Jurkat, Clone E6-1 (cell line): ENCODE data around the gene MTUS2.

Source experiments
- DNase-seq: peaks from one replicate; pipeline ENCODE4 v3.0.0-alpha.2; 2011; ENCODE audit warnings: low read depth, low spot score
- H3K4me3 ChIP-seq: 2 replicates; pipeline ENCODE4 v1.5.1; 2011; ENCODE audit warnings: mild to moderate bottlenecking, low read length, control low read depth, moderate library complexity

The MTUS2 gene

GRCh38 chr13:28851422-28851821, 31.3 kb downstream of the MTUS2 start:
- H3K4me3 ChIP-seq, result no peak overlapping the region
- DNase-seq, result no peak

GRCh38 chr13:28854657-28855056, 34.5 kb downstream of the MTUS2 start:
- no peak for DNase-seq
- H3K4me3 ChIP-seq, result no peak overlapping the region

GRCh38 chr13:28856287-28856686, 36.1 kb downstream of the MTUS2 start:
- no peak for DNase-seq
- no peak overlapping the region for H3K4me3 ChIP-seq

GRCh38 chr13:28859069-28859468, 38.9 kb downstream of the MTUS2 start:
- DNase-seq, result no peak
- no peak overlapping the region for H3K4me3 ChIP-seq

- no peak for DNase-seq
- H3K4me3 ChIP-seq, result no peak overlapping the region
These were observed 39.6 kb downstream of the MTUS2 start for GRCh38 chr13:28859717-28860116.

- DNase-seq, result no peak
- no peak overlapping the region for H3K4me3 ChIP-seq
These were observed 44.4 kb downstream of the MTUS2 start for GRCh38 chr13:28864544-28864943.

- no peak for DNase-seq
- no peak overlapping the region for H3K4me3 ChIP-seq
These were observed 45.1 kb downstream of the MTUS2 start for GRCh38 chr13:28865149-28865744.

- H3K4me3 ChIP-seq, result no peak overlapping the region
- DNase-seq, result no peak
These were observed 45.8 kb downstream of the MTUS2 start for GRCh38 chr13:28865951-28866350.

- no peak for DNase-seq
- no peak overlapping the region for H3K4me3 ChIP-seq
These were observed 46.8 kb downstream of the MTUS2 start for GRCh38 chr13:28866932-28867331.

GRCh38 chr13:28867564-28867963, 47.4 kb downstream of the MTUS2 start:
- no peak overlapping the region for H3K4me3 ChIP-seq
- DNase-seq, result no peak

GRCh38 chr13:28872427-28873176, 52.5 kb downstream of the MTUS2 start:
- no peak for DNase-seq
- H3K4me3 ChIP-seq, result no peak overlapping the region

GRCh38 chr13:28875846-28876615, 55.9 kb downstream of the MTUS2 start:
- DNase-seq, result no peak
- H3K4me3 ChIP-seq, result no peak overlapping the region

GRCh38 chr13:28877408-28877807, 57.3 kb downstream of the MTUS2 start:
- no peak overlapping the region for H3K4me3 ChIP-seq
- DNase-seq, result no peak

GRCh38 chr13:28885181-28885580, 65.0 kb downstream of the MTUS2 start:
- no peak for DNase-seq
- no peak overlapping the region for H3K4me3 ChIP-seq

- no peak for DNase-seq
- H3K4me3 ChIP-seq, result no peak overlapping the region
These were observed 69.1 kb downstream of the MTUS2 start for GRCh38 chr13:28889086-28889732.

GRCh38 chr13:28890712-28891111, 70.6 kb downstream of the MTUS2 start:
- no peak for DNase-seq

GRCh38 chr13:28918030-28918429, 97.9 kb downstream of the MTUS2 start:
- no peak for DNase-seq
- H3K4me3 ChIP-seq, result no peak overlapping the region

More at GRCh38 chr13:28890712-28891111, 70.6 kb downstream of the MTUS2 start:
- no peak overlapping the region for H3K4me3 ChIP-seq

- no peak overlapping the region for H3K4me3 ChIP-seq
- DNase-seq, result no peak
These were observed 102.2 kb downstream of the MTUS2 start for GRCh38 chr13:28922341-28922740.

GRCh38 chr13:28935104-28935503, 115.0 kb downstream of the MTUS2 start:
- no peak overlapping the region for H3K4me3 ChIP-seq

GRCh38 chr13:28942906-28943305, 122.8 kb downstream of the MTUS2 start:
- H3K4me3 ChIP-seq, result no peak overlapping the region
- DNase-seq, result no peak

More at GRCh38 chr13:28935104-28935503, 115.0 kb downstream of the MTUS2 start:
- DNase-seq, result no peak
